Stimulated activated naive CD8-positive, alpha-beta T cell treated with anti-CD3 and anti-CD28 coated beads, Interleukin-15, amount 100 ng/mL, for 72 hours (primary cell): ENCODE results near the gene CNPY4.

Experiments used
- ATAC-seq: fragments of 150-1000 bp; cut with Tn5 transposase; 2 replicates; pipeline ENCODE4 v1.10.0; 2021; ENCODE audit warnings: mild to moderate bottlenecking, moderate library complexity
- DNase-seq, 2 donors: peaks; one replicate each; pipeline ENCODE4 v3.0.0; 2021 to 2022
- H3K27ac Mint-ChIP-seq, 2 donors: one replicate each; pipeline ENCODE4 v1.8.0; 2022; ENCODE audit warnings: mild to moderate bottlenecking in 2 of 2, mixed read lengths in 2 of 2, moderate library complexity in 2 of 2
- H3K27me3 Mint-ChIP-seq: one replicate; pipeline ENCODE4 v1.8.0; 2022; ENCODE audit warnings: mixed read lengths
- H3K4me1 Mint-ChIP-seq: one replicate; pipeline ENCODE4 v1.8.0; 2022; ENCODE audit warnings: mild to moderate bottlenecking, mixed read lengths
- H3K4me3 Mint-ChIP-seq, 2 donors: one replicate each; pipeline ENCODE4 v1.8.0; 2022; ENCODE audit warnings: mild to moderate bottlenecking in 2 of 2, mixed read lengths in 2 of 2, moderate library complexity in 1 of 2
- H3K9me3 Mint-ChIP-seq, 2 donors: one replicate each; pipeline ENCODE4 v1.8.0; 2022; ENCODE audit warnings: mixed read lengths in 2 of 2

CNPY4 gene

GRCh38 chr7:100088621-100089457 lies 30.6 kb upstream of the CNPY4 start, which contains the start of gene COPS6:
TSS of gene COPS6 (plus strand) at chr7:100088969. CDS start at chr7:100088991, 22 bp downstream.
- DNase-seq (peak; percentile 85 to 86), ATAC-seq (peak; percentile 68)
- H3K4me3 Mint-ChIP-seq = peak within 1 kb of the TSS; percentile 87 to 91
- peaks cover 61% of the 10 kb centered on the region for H3K4me1 Mint-ChIP-seq
- H3K27ac Mint-ChIP-seq = peak within 1 kb of the TSS; percentile 54 to 95
- H3K9me3 Mint-ChIP-seq = no peaks in the 10 kb centered on the region
- no peaks in the 10 kb centered on the region for H3K27me3 Mint-ChIP-seq

- H3K27ac Mint-ChIP-seq = peak overlapping the region; percentile 23 to 95
- H3K4me1 Mint-ChIP-seq = peaks cover 65% of the 10 kb centered on the region
- no peaks in the 10 kb centered on the region for H3K9me3 Mint-ChIP-seq
- H3K4me3 Mint-ChIP-seq = peak overlapping the region; percentile 87 to 91
- no peak for DNase-seq
- H3K27me3 Mint-ChIP-seq = no peaks in the 10 kb centered on the region
- no peak for ATAC-seq
Observed at GRCh38 chr7:100089458-100090196, 29.8 kb upstream of the CNPY4 start.

GRCh38 chr7:100090527-100091410 lies 28.7 kb upstream of the CNPY4 start:
- Mint-ChIP-seq H3K9me3 (no peaks in the 10 kb centered on the region), H3K4me3 (peak overlapping the region; percentile 10 to 91)
- DNase-seq = peak in 1 of 2 donors; percentile 25

GRCh38 chr7:100091411-100092181 lies 27.8 kb upstream of the CNPY4 start:
- Mint-ChIP-seq H3K4me1 (peaks cover 76% of the 10 kb centered on the region), H3K9me3 (no peaks in the 10 kb centered on the region), H3K4me3 (peak overlapping the region in 1 of 2 donors; percentile 23), H3K27me3 (no peaks in the 10 kb centered on the region), H3K27ac (peak overlapping the region in 1 of 2 donors; percentile 87)
- peak in 1 of 2 donors; percentile 23 for DNase-seq
- ATAC-seq = peak; percentile 26

More at GRCh38 chr7:100090527-100091410, 28.7 kb upstream of the CNPY4 start:
- ATAC-seq = peak; percentile 47
- Mint-ChIP-seq H3K27me3 (no peaks in the 10 kb centered on the region), H3K27ac (peak overlapping the region in 1 of 2 donors; percentile 87), H3K4me1 (peaks cover 74% of the 10 kb centered on the region)

GRCh38 chr7:100093054-100093453 lies 26.4 kb upstream of the CNPY4 start:
- Mint-ChIP-seq H3K9me3 (no peaks in the 10 kb centered on the region), H3K27ac (peak overlapping the region in 1 of 2 donors; percentile 93), H3K4me1 (peaks cover 80% of the 10 kb centered on the region), H3K4me3 (no peak overlapping the region), H3K27me3 (no peaks in the 10 kb centered on the region)
- ATAC-seq (no peak), DNase-seq (no peak)

GRCh38 chr7:100093498-100093897 lies 25.9 kb upstream of the CNPY4 start:
- H3K27me3 Mint-ChIP-seq = no peaks in the 10 kb centered on the region
- peak overlapping the region in 1 of 2 donors; percentile 18 for H3K4me3 Mint-ChIP-seq
- ATAC-seq = no peak
- peak overlapping the region in 1 of 2 donors; percentile 93 for H3K27ac Mint-ChIP-seq
- DNase-seq = no peak
- no peaks in the 10 kb centered on the region for H3K9me3 Mint-ChIP-seq
- H3K4me1 Mint-ChIP-seq = peaks cover 82% of the 10 kb centered on the region

GRCh38 chr7:100093925-100094486 lies 25.4 kb upstream of the CNPY4 start:
- DNase-seq (no peak), ATAC-seq (no peak)
- Mint-ChIP-seq H3K27me3 (no peaks in the 10 kb centered on the region), H3K4me3 (peak overlapping the region in 1 of 2 donors; percentile 18), H3K9me3 (no peaks in the 10 kb centered on the region), H3K4me1 (peaks cover 87% of the 10 kb centered on the region), H3K27ac (peak overlapping the region in 1 of 2 donors; percentile 93)

GRCh38 chr7:100095289-100095688 lies 24.1 kb upstream of the CNPY4 start:
- Mint-ChIP-seq H3K9me3 (no peaks in the 10 kb centered on the region), H3K4me3 (no peak overlapping the region), H3K27ac (peak overlapping the region in 1 of 2 donors; percentile 87), H3K27me3 (no peaks in the 10 kb centered on the region), H3K4me1 (peaks cover 88% of the 10 kb centered on the region)
- DNase-seq (no peak), ATAC-seq (no peak)

- Mint-ChIP-seq H3K9me3 (no peaks in the 10 kb centered on the region), H3K4me1 (peaks cover 88% of the 10 kb centered on the region), H3K27me3 (no peaks in the 10 kb centered on the region), H3K27ac (peak overlapping the region in 1 of 2 donors; percentile 87), H3K4me3 (peak overlapping the region in 1 of 2 donors; percentile 5)
- DNase-seq (no peak), ATAC-seq (no peak)
Observed at GRCh38 chr7:100095704-100096103, 23.7 kb upstream of the CNPY4 start.

- no peaks in the 10 kb centered on the region for H3K9me3 Mint-ChIP-seq
- ATAC-seq = no peak
- peak overlapping the region; percentile 3 to 100 for H3K27ac Mint-ChIP-seq
- peaks cover 71% of the 10 kb centered on the region for H3K4me1 Mint-ChIP-seq
- DNase-seq = no peak
- H3K27me3 Mint-ChIP-seq = no peaks in the 10 kb centered on the region
- peak overlapping the region; percentile 94 to 95 for H3K4me3 Mint-ChIP-seq
Observed at GRCh38 chr7:100098913-100099312, 20.5 kb upstream of the CNPY4 start.

GRCh38 chr7:100099452-100099851 lies 20.0 kb upstream of the CNPY4 start:
- H3K4me1 Mint-ChIP-seq = peaks cover 68% of the 10 kb centered on the region
- no peaks in the 10 kb centered on the region for H3K9me3 Mint-ChIP-seq
- peak overlapping the region in 1 of 2 donors; percentile 100 for H3K27ac Mint-ChIP-seq
- DNase-seq (no peak), ATAC-seq (no peak)
- no peaks in the 10 kb centered on the region for H3K27me3 Mint-ChIP-seq
- H3K4me3 Mint-ChIP-seq = peak overlapping the region; percentile 94 to 95

GRCh38 chr7:100100420-100101015 lies 18.9 kb upstream of the CNPY4 start:
- Mint-ChIP-seq H3K4me1 (peaks cover 61% of the 10 kb centered on the region), H3K27ac (peak overlapping the region; percentile 97 to 100), H3K27me3 (no peaks in the 10 kb centered on the region), H3K9me3 (no peaks in the 10 kb centered on the region), H3K4me3 (peak overlapping the region; percentile 94 to 95)
- DNase-seq (peak; percentile 88 to 89), ATAC-seq (peak; percentile 83)

GRCh38 chr7:100101016-100101862 lies 18.2 kb upstream of the CNPY4 start, which contains the start of the genes AP4M1 and MCM7:
TSS of gene AP4M1 (plus strand) at chr7:100101643. CDS start at chr7:100101715, 72 bp downstream.
TSS of gene MCM7 (minus strand) at chr7:100101397. CDS start at chr7:100101294, 103 bp downstream.
- DNase-seq (peak; percentile 97 to 99), ATAC-seq (peak; percentile 93)
- Mint-ChIP-seq H3K9me3 (no peaks in the 10 kb centered on the region), H3K4me1 (peaks cover 54% of the 10 kb centered on the region), H3K4me3 (peak within 1 kb of the TSS; percentile 94 to 95), H3K27ac (peak within 1 kb of the TSS; percentile 97 to 100), H3K27me3 (no peaks in the 10 kb centered on the region)
